HUES64 (cell line): Measurements from ENCODE around the gene LARP1.

Source experiments
- H3K27ac ChIP-seq: 2 replicates; pipeline ENCODE4 v1.7.0; 2013; ENCODE audit warnings: low read depth, low read length, inconsistent platforms
- H3K27me3 ChIP-seq: 2 replicates; pipeline ENCODE4 v1.6.1; 2013; ENCODE audit warnings: mild to moderate bottlenecking, low read length; ENCODE audit not compliant: insufficient read depth
- H3K36me3 ChIP-seq: 2 replicates; pipeline ENCODE4 v1.6.1; 2013; ENCODE audit warnings: mild to moderate bottlenecking, low read length; ENCODE audit not compliant: insufficient read depth
- H3K4me1 ChIP-seq: 2 replicates; pipeline ENCODE4 v1.6.1; 2013; ENCODE audit warnings: mild to moderate bottlenecking, low read length, moderate library complexity; ENCODE audit not compliant: insufficient read depth
- H3K4me3 ChIP-seq: 2 replicates; pipeline ENCODE4 v1.5.1; 2013; ENCODE audit warnings: mild to moderate bottlenecking, low read length, moderate library complexity
- H3K9ac ChIP-seq: 2 replicates; pipeline ENCODE4 v1.6.1; 2013; ENCODE audit warnings: mild to moderate bottlenecking, low read depth, low read length
- H3K9me3 ChIP-seq: 2 replicates; pipeline ENCODE4 v1.6.1; 2013; ENCODE audit warnings: low read depth, low read length; ENCODE audit not compliant: insufficient read depth
- WGBS: fragments of 150-250, 120-280 bp; methylation state at CpG from one replicate; pipeline ENCODE4 v1.1.7; 2013; ENCODE audit warnings: missing lambda C conversion rate; 5-methylcytosine and 5-hydroxymethylcytosine counted together

LARP1 gene

GRCh38 chr5:154861946-154862345 lies 106.8 kb downstream of the LARP1 start:
- no peak overlapping the region for H3K27ac ChIP-seq
- no peaks in the 10 kb centered on the region for H3K27me3 ChIP-seq
- peaks cover 42% of the 10 kb centered on the region for H3K36me3 ChIP-seq
- no peak overlapping the region for H3K4me3 ChIP-seq
- H3K9ac ChIP-seq = no peak overlapping the region
- 95% methylated on average over 8 of the region's 8 CpGs for WGBS
- H3K9me3 ChIP-seq = no peaks in the 10 kb centered on the region
- peaks cover 12% of the 10 kb centered on the region; the same call in 1 of the 2 replicates for H3K4me1 ChIP-seq

- H3K4me3 ChIP-seq = no peak overlapping the region
- peaks cover 8% of the 10 kb centered on the region; the same call in 1 of the 2 replicates for H3K4me1 ChIP-seq
- no peak overlapping the region for H3K9ac ChIP-seq
- peaks cover 50% of the 10 kb centered on the region for H3K36me3 ChIP-seq
- H3K27me3 ChIP-seq = no peaks in the 10 kb centered on the region
- H3K9me3 ChIP-seq = no peaks in the 10 kb centered on the region
- WGBS = 97% methylated on average over 1 of the region's 2 CpGs
- H3K27ac ChIP-seq = no peak overlapping the region
These were observed 107.6 kb downstream of the LARP1 start for GRCh38 chr5:154862766-154863165.

GRCh38 chr5:154863291-154864080 lies 108.3 kb downstream of the LARP1 start:
- no peak overlapping the region for H3K27ac ChIP-seq
- peaks cover 8% of the 10 kb centered on the region; the same call in 1 of the 2 replicates for H3K4me1 ChIP-seq
- H3K9ac ChIP-seq = no peak overlapping the region
- H3K4me3 ChIP-seq = no peak overlapping the region
- peaks cover 50% of the 10 kb centered on the region for H3K36me3 ChIP-seq
- WGBS = 97% methylated on average over 6 of the region's 7 CpGs
- no peaks in the 10 kb centered on the region for H3K27me3 ChIP-seq
- H3K9me3 ChIP-seq = no peaks in the 10 kb centered on the region

- no peak overlapping the region for H3K9ac ChIP-seq
These were observed 110.4 kb downstream of the LARP1 start for GRCh38 chr5:154865466-154866184.

GRCh38 chr5:154866841-154867240 lies 111.7 kb downstream of the LARP1 start:
- Histone ChIP-seq H3K27me3 (no peaks in the 10 kb centered on the region), H3K36me3 (peaks cover 72% of the 10 kb centered on the region), H3K4me3 (no peak overlapping the region), H3K4me1 (no peaks in the 10 kb centered on the region), H3K9me3 (no peaks in the 10 kb centered on the region), H3K27ac (no peak overlapping the region), H3K9ac (no peak overlapping the region)
- WGBS = 86% methylated on average over 2 of the region's 2 CpGs

More at GRCh38 chr5:154865466-154866184, 110.4 kb downstream of the LARP1 start:
- H3K27me3 ChIP-seq = no peaks in the 10 kb centered on the region
- WGBS = 98% methylated on average over 5 of the region's 5 CpGs
- peaks cover 61% of the 10 kb centered on the region for H3K36me3 ChIP-seq
- no peaks in the 10 kb centered on the region for H3K9me3 ChIP-seq
- no peak overlapping the region for H3K27ac ChIP-seq
- no peaks in the 10 kb centered on the region for H3K4me1 ChIP-seq
- H3K4me3 ChIP-seq = no peak overlapping the region
